ENCODE data around the gene STAMBP. TPM values are rescaled to one million over a fixed set of nuclear protein-coding genes. Genes with fewer than 3 reads are reported as not detected.

STAMBP gene
- total and polyA plus RNA-seq, 2 of the 13 experiments (the other 11 are each of a cell fraction or from before 2014, with no cell fraction given): 49.6 to 53.2 TPM

DNA sequence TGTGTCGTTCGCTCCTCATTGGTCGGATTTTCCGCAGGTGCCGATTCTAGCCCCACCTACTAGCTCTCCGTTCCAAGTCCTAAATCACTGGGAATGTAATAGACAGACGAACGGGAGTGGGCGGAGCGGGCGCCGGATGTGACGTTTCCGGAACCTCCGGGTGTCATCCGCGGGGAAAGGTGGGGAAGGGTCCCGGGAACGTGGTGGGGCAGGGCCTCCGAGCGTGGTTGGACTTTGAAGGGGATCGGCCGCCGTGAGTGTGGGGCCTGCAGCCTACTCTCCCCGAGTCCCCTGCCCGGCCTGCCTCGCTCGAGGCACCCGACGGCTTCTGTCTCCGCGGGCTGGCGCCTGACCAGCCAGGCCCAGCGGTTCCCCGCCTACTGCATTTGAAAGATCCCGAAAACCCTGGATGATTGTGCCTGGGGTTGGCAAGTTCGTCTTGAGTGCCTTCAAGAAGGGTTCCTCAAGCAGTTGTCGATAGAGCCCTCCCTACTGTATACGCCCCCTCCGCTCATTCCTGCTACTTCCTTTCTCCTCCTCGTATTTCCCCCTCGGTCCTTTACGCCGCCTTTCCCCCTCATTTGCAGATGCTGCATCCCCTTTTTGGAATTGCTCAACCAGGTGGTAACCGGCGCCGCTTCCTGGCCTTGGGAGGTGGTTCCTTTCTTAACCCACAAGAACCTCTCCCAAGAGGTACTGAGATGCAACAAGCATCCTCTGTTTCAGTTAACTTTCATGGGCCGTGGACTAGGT, at the start of gene STAMBP (continued):
- 0 out of 2 replicates have a peak, but pooled peaks have one; percentile 30 for TF ChIP-seq KDM1A (CRISPR knock-in tag; IDR thresholded peaks at IDR 0.05)
- TF ChIP-seq AKAP8 (CRISPR knock-in tag; IDR thresholded peaks at IDR 0.05): peak; percentile 60; the same call in 1 of the 2 replicates
- TF ChIP-seq TSC22D2 (CRISPR knock-in tag; IDR thresholded peaks at IDR 0.05; ENCODE audit: borderline replicate concordance): 0 out of 2 replicates have a peak, but pooled peaks have one; percentile 4
- TF ChIP-seq KAT2B (IDR thresholded peaks at IDR 0.05; ENCODE audit: borderline replicate concordance, low read depth, low read length): no peak
- TF ChIP-seq, protein P1, sequence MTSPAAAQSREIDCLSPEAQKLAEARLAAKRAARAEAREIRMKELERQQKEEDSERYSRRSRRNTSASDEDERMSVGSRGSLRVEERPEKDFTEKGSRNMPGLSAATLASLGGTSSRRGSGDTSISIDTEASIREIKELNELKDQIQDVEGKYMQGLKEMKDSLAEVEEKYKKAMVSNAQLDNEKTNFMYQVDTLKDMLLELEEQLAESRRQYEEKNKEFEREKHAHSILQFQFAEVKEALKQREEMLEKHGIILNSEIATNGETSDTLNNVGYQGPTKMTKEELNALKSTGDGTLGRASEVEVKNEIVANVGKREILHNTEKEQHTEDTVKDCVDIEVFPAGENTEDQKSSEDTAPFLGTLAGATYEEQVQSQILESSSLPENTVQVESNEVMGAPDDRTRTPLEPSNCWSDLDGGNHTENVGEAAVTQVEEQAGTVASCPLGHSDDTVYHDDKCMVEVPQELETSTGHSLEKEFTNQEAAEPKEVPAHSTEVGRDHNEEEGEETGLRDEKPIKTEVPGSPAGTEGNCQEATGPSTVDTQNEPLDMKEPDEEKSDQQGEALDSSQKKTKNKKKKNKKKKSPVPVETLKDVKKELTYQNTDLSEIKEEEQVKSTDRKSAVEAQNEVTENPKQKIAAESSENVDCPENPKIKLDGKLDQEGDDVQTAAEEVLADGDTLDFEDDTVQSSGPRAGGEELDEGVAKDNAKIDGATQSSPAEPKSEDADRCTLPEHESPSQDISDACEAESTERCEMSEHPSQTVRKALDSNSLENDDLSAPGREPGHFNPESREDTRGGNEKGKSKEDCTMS (CRISPR knock-in tag; conservative IDR thresholded peaks at IDR 0.05): no peak
- no peak for TF ChIP-seq ATF6 (CRISPR knock-in tag; conservative IDR thresholded peaks at IDR 0.05)
- TF ChIP-seq TCF7L2 (IDR thresholded peaks at IDR 0.05; ENCODE audit: low read depth, low read length): no peak
- TF ChIP-seq ZNF562 (CRISPR knock-in tag; IDR thresholded peaks at IDR 0.05; ENCODE audit: borderline replicate concordance): no peak
- TF ChIP-seq E2F5 (CRISPR knock-in tag; conservative IDR thresholded peaks at IDR 0.05): peak; percentile 37; the same call in 1 of the 2 replicates
- TF ChIP-seq, protein P2, sequence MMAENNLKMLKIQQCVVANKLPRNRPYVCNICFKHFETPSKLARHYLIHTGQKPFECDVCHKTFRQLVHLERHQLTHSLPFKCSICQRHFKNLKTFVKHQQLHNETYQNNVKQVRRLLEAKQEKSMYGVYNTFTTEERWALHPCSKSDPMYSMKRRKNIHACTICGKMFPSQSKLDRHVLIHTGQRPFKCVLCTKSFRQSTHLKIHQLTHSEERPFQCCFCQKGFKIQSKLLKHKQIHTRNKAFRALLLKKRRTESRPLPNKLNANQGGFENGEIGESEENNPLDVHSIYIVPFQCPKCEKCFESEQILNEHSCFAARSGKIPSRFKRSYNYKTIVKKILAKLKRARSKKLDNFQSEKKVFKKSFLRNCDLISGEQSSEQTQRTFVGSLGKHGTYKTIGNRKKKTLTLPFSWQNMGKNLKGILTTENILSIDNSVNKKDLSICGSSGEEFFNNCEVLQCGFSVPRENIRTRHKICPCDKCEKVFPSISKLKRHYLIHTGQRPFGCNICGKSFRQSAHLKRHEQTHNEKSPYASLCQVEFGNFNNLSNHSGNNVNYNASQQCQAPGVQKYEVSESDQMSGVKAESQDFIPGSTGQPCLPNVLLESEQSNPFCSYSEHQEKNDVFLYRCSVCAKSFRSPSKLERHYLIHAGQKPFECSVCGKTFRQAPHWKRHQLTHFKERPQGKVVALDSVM (CRISPR knock-in tag; IDR thresholded peaks at IDR 0.05): 0 out of 2 replicates have a peak, but pooled peaks have one; percentile 9
- TF ChIP-seq, protein P3, sequence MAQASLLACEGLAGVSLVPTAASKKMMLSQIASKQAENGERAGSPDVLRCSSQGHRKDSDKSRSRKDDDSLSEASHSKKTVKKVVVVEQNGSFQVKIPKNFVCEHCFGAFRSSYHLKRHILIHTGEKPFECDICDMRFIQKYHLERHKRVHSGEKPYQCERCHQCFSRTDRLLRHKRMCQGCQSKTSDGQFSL (CRISPR knock-in tag; IDR thresholded peaks at IDR 0.05): no peak
- no peak for TF ChIP-seq ZNF33A (CRISPR knock-in tag; IDR thresholded peaks at IDR 0.05; ENCODE audit: borderline replicate concordance)
- peak; percentile 57 for TF ChIP-seq FOSL2 (CRISPR knock-in tag; IDR thresholded peaks at IDR 0.05)
- TF ChIP-seq ZNF484 (CRISPR knock-in tag; IDR thresholded peaks at IDR 0.05; ENCODE audit: borderline replicate concordance, low read depth): no peak
- TF ChIP-seq ZNF552 (CRISPR knock-in tag; IDR thresholded peaks at IDR 0.05; ENCODE audit: borderline replicate concordance): peak; percentile 86; the same call in 1 of the 2 replicates
- no peak for TF ChIP-seq SRF (IDR thresholded peaks at IDR 0.05; ENCODE audit: low read depth, low read length)
- TF ChIP-seq PAX8 (CRISPR knock-in tag; IDR thresholded peaks at IDR 0.05; ENCODE audit: borderline replicate concordance): no peak
- TF ChIP-seq NFE2L2 (IDR thresholded peaks at IDR 0.05; ENCODE audit: low read length): no peak
- no peak for TF ChIP-seq TRIM22 (IDR thresholded peaks at IDR 0.05)
- peak; percentile 60; the same call in 1 of the 2 replicates for TF ChIP-seq RFX5 (IDR thresholded peaks at IDR 0.05; ENCODE audit: low read depth, low read length)
